Right lobe of liver (tissue), 5 donors: ENCODE measurements around the gene SIX5. TPM values are rescaled to one million over a fixed set of nuclear protein-coding genes. Genes with fewer than 3 reads are reported as not detected.

Experiments used
- total RNA-seq, 6 experiments: library from RNA; depleted of rRNA in 2 of 6; stranded (reverse); fragments of >200 nt in 2 of 6; fragmentation: NEBNext Ultra II Directional in 3 of 6; extraction: Animal tissue kit (Norgen Biotek cat#: 25700) in 3 of 6; gene quantifications; one replicate each; pipeline versions ENCODE4 v1.1.0 to v1.2.4, GENCODE V29; 2016 to 2023
- donor health status: DM: no; HTN: no; CAD: no.
- donor health status: DM: no; HTN: no; CAD: no.
- donor health status: DM: no; HTN: yes; CAD: no.
- donor health status: DM: no; HTN: yes; CAD: no.

The SIX5 gene
- total RNA-seq, 6 experiments from 2014 or later = 7.8 to 11.6 (median 9.5) TPM

Other genes with a start within 250 kb of the SIX5 start
- gene OPA3, start 184.4 kb downstream of the SIX5 start, total RNA-seq = 10 to 100 TPM in 2 of 6 experiments, 1 to 10 TPM in 4; 6.7 to 18.1 (median 8.1) TPM
- gene GPR4, start 167.0 kb downstream of the SIX5 start, total RNA-seq = 1 to 10 TPM in 4 of 6 experiments, under 1 TPM in 2; 0.83 to 3.1 (median 1.3) TPM
- 10 to 100 TPM; 12.6 to 19.7 (median 13.8) TPM for gene EML2, start 129.9 kb downstream of the SIX5 start, total RNA-seq
- under 1 TPM in 4 of 6 experiments, not detected in 2; 0.07 to 0.23 (median 0.18) TPM for gene GIPR, start 101.0 kb downstream of the SIX5 start, total RNA-seq
- 10 to 100 TPM; 79.7 to 92.5 (median 88.2) TPM for gene SNRPD2, start 77.3 kb downstream of the SIX5 start, total RNA-seq
- 1 to 10 TPM; 4.4 to 6.9 (median 5.9) TPM for gene QPCTL, start 76.6 kb downstream of the SIX5 start, total RNA-seq
- 10 to 100 TPM in 1 of 6 experiments, 1 to 10 TPM in 5; 5.6 to 12.4 (median 7.4) TPM for gene FBXO46, start 38.4 kb downstream of the SIX5 start, total RNA-seq
- gene MEIOSIN, start 35.8 kb downstream of the SIX5 start, total RNA-seq = under 1 TPM in 1 of 6 experiments, not detected in 5; 0.24 TPM
- gene DMPK, start 13.2 kb upstream of the SIX5 start, total RNA-seq = 10 to 100 TPM in 1 of 6 experiments, 1 to 10 TPM in 5; 4.3 to 14.9 (median 8.7) TPM
- 10 to 100 TPM in 4 of 6 experiments, 1 to 10 TPM in 2; 8.3 to 14.3 (median 11.9) TPM for gene DMWD, start 23.6 kb upstream of the SIX5 start, total RNA-seq
- gene RSPH6A, start 46.1 kb upstream of the SIX5 start, total RNA-seq = not detected
- 10 to 100 TPM; 31.1 to 50.1 (median 42.0) TPM for gene SYMPK, start 93.9 kb upstream of the SIX5 start, total RNA-seq
- gene FOXA3, start 95.1 kb upstream of the SIX5 start, total RNA-seq = 10 to 100 TPM; 18.2 to 36.1 (median 25.3) TPM
- gene IRF2BP1, start 116.9 kb upstream of the SIX5 start, total RNA-seq = 10 to 100 TPM; 12.8 to 21.5 (median 15.5) TPM
- 1 to 10 TPM; 2.5 to 5.2 (median 3.9) TPM for gene MYPOP, start 133.4 kb upstream of the SIX5 start, total RNA-seq
- not detected for gene NANOS2, start 145.5 kb upstream of the SIX5 start, total RNA-seq
- 1 to 10 TPM in 2 of 6 experiments, under 1 TPM in 4; 0.66 to 2.5 (median 0.85) TPM for gene NOVA2, start 204.6 kb upstream of the SIX5 start, total RNA-seq
- 1 to 10 TPM; 5.8 to 9.7 (median 8.1) TPM for gene CCDC61, start 226.2 kb upstream of the SIX5 start, total RNA-seq